HG03064 (cell line): Measurements from ENCODE around the gene HS6ST2.

Experiments used
- ATAC-seq: cut with Tn5 transposase; IDR thresholded peaks from one replicate; pipeline ENCODE4 v1.9.1; 2021; ENCODE audit warnings: low read depth; ENCODE audit not compliant: unreplicated experiment

Gene HS6ST2

DNA sequence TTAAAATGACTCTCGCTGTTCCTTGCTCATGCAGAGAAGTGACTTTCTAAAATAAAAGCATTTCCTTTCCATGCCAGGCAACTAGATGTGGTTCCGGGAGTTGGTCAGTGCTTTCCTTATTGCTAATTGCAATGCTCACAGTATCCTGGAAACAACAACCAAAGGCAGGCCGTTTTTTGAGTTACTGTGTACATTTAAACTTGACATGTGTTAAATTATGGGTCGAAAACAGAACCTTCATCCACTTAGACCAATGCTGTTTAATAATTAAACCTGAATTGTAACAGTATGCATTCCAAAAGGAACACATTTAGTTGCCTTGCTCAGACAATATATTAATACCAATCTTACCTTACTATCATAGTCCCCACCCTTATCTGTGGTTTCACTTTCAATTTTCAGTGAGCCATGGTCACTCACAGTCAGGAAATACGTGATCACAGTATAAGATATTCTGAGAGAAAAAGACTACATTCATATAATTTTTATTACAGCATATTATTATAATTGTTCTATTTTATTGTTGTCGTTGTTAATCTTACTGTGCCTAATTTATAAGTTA is 102.6 kb downstream of the HS6ST2 start:
- ATAC-seq: no peak

- no peak for ATAC-seq
These were observed 105.4 kb downstream of the HS6ST2 start for GRCh38 chrX:132853040-132853439.

DNA sequence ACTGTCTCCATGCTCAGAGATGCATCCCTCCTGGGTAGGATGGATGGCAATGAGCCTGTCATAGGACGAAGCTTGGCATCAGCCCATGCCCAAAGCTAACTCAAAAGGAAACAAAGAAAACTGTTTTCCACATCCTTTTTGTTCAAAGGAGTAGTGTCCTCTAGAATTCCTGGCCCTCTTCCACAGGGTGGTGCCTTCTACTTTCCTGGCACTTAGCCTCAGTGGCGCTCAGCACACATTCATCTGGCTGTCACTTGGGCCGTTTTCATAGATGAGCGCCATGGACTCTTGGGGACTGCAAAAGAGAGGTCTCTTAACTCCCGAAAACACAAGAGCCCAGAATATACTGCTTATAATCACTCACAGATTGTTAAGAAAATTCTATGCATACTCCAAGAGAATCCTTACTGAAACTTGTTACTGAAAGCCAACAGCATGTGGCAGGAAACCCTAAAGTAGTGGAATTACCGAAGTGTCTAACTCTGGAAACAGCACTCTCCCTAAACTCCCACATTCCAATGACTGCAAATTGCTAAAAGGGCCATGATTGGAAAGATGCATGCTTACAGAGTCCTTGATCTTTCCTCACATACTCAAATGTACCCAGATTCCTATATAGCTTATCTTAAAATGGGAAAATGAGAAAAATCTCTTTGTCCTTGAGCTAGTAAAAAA is 110.0 kb downstream of the HS6ST2 start:
- ATAC-seq: no peak

DNA sequence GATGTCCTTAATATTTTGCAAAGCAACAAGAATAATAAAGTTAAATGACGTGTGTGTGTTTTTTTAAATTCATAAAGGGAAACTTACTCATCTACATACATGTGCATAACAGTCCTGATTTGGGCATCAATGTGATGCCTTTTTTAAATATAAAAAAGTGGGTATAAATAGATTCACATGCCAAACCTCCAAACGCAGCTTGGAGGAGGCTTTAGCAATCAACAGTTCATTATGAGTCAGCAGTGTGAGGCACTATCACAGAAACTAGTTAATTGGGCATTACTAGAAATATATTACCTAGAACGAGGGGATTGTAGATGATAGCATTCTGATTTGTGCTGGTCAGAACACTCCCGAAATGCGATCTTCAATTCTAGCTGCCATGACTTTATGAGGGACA is 115.1 kb downstream of the HS6ST2 start:
- ATAC-seq: no peak

- ATAC-seq: no peak
These were observed 115.8 kb downstream of the HS6ST2 start for GRCh38 chrX:132842460-132843238.

DNA sequence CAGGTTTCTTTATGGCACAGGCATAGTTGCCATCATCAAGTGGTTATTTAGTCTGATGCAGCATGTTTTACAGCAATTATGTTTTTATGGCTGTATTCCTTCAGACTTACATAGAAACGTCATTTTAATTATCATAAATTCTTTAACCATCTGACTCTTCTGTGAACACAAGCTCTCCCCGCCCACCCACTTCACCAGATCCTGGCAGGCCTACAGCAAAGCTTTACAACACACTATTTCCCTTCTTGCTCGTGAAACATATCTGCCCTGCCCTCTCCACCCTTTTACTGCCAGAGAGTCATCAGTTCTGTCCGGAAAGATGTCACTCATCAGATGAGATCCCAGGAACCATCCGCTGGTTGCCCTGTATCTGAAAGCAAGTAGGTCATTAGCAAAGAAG is 120.5 kb downstream of the HS6ST2 start:
- ATAC-seq: no peak

- ATAC-seq: no peak
These were observed 121.3 kb downstream of the HS6ST2 start for GRCh38 chrX:132837126-132837525.

- ATAC-seq: no peak
These were observed 122.0 kb downstream of the HS6ST2 start for GRCh38 chrX:132836471-132836870.

GRCh38 chrX:132834741-132835140 is 123.7 kb downstream of the HS6ST2 start:
- ATAC-seq: no peak

DNA sequence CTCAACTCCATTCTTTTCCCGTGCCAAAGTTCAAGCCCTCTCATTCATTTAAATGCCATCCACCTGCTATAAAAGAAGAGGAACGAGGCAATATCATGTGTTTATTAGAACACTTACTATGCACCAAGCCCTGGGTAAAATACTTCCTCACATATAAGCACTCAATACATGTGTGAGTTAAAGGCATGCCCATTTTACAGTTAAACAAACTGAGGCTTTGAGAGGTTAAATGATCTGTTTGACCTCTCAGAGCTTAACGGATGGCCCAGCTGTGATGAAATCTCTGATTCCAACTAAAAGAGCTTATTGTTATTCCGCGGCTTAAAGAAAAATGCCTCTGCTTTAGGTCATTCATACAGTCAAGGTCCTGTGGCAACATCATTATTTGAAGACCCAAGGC is 124.3 kb downstream of the HS6ST2 start:
- no peak for ATAC-seq

GRCh38 chrX:132833373-132833772 is 125.1 kb downstream of the HS6ST2 start:
- ATAC-seq: no peak

DNA sequence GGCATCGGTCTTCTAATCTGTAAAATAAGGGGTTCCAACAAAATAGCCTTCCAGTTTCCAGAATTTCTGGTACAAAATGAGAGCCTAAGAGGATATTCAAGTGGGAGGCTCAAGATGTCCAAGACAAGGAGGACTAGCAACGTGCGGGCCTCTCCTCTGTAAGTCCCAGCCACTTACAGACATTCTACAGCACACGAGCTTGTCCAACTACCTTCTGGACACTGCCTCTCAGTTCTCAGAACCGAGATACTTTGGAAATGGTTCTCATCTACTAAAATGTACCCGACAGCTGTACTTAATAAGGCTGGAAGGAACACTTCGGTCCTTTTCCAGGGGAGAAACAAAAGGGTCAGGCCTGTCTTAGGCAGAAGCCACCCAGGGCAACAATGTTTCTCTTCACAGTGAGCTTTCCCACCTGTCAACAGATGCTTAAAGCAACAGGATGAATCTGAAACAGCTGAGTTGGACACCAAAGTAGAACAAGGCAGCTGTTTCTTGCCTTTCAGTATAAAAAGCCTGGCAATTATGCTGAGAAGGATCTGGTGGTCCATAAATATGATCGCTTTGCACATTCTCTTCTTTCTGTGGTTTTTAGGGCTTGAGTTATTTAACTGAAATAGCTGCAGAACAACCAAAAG is 127.0 kb downstream of the HS6ST2 start:
- ATAC-seq: no peak

GRCh38 chrX:132822634-132823012 is 135.8 kb downstream of the HS6ST2 start:
- ATAC-seq: no peak

DNA sequence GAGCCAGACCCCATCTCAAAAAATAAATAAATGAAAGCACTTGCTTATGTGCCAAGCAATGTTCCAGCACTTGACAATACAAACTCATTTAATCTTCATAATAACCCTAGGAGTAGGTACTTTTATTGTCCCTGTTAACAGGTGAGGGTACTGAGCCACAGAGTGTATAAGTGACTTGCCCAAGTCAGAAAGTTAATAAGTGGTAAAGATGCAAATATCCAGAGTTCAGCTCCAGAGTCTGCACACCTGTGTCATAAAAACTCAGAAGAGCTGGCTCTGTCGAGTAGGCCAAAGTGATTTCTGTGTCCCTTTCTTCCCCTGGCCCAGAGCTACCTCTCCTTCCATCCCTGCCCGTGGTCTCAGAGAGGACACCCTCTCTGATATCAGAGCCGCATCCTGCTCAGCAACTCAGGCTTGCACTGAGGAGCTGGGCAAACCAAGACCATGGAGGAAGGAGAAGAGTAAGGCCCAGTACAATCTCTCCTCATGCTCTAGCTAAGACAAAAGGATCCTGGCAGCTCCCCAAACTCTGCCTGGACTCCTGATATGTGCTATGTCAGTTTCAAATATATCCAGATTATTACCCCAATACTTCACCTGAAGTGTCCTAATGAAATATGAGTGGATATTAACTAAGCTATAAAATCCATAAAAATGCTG is 136.3 kb downstream of the HS6ST2 start:
- ATAC-seq: no peak

GRCh38 chrX:132820675-132821074 is 137.8 kb downstream of the HS6ST2 start:
- no peak for ATAC-seq

GRCh38 chrX:132819711-132820264 is 138.6 kb downstream of the HS6ST2 start:
- ATAC-seq: no peak

DNA sequence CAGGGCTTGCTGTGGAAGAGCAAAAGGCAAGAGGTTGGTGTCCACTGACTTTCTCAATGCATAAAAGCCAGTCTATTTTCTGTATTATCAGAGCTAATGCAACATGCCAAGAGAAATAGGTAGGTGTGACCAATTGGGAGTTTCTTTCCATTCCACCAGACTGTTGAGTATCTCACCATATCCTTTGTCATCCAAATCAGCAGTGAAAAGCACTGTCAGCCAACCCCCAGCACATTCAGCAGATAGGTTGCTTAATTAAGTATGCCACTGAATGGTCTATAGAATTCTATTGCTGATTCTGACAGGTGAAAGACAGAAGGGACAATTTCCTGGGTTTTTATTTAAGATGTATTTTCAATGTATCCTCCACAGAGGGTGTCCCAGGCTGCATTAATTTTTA is 139.8 kb downstream of the HS6ST2 start:
- ATAC-seq: no peak

GRCh38 chrX:132815643-132816042 is 142.8 kb downstream of the HS6ST2 start:
- no peak for ATAC-seq

DNA sequence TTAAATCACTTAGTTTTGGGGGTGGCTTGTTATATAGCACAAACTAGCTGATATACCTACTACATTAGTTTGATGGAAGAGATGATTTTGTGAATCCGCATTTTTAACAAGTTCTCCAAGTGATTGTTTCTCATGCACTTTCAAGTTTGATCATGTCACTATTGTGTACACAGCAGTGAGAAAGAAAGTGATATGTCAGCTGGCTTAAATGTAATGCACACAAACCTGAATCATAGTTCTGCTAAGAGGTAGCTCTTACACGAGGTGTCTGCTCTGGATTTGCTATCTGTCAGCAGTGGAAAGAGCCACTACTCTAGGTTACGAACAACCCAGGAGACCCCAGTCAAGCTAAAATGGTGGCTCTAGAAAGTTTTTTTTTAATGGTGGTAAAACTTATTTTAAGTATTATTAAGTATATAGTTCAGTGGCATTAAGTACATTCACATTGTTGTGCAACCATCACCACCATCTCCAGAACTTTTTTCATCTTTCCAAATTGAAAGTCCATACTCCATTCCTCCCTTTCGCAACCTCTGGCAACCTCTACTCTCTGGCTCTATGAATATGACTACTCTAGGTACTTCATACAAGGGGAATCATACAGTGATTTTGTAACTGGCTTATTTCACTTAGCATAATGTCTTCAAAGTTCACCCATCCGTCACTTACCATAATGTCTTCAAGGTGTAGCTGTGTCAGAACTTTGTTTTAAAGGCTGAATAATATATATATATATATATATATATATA is 147.3 kb downstream of the HS6ST2 start:
- ATAC-seq: no peak

DNA sequence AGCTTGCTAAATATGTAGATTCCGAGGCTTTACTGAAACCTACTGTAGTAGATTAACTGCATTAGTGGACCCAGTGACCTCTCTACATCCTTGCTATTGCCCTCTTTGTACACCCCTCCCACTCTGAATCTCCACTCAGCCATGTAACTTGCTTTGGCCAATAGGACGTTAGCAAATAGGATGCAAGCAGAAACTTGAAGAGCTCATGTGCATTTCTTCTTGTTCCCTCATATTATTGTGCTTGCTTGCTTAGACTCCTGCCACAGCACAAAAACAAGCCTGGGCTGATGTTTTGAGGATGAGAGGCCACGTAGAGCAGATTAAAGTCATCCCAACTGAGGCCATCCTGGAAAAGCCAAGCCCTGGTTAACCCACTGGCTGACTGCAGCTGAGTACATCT is 147.9 kb downstream of the HS6ST2 start:
- no peak for ATAC-seq
